Fibroblast of the conjunctiva (primary cell): ENCODE data around the gene SRGAP1.
"Not testable (repeated sequence)": the region's sequence is repeated elsewhere in the genome, so short reads cannot be mapped to it uniquely, and the experiment has no call there.

ENCODE experiments used
- DNase-seq: peaks from one replicate; pipeline ENCODE4 v3.0.0-alpha.2; 2010; ENCODE audit warnings: low read depth

The SRGAP1 gene

GRCh38 chr12:64122154-64122553 lies 277.7 kb downstream of the SRGAP1 start:
- no peak for DNase-seq

- DNase-seq, result no peak
Measured at GRCh38 chr12:64122995-64123394, 278.5 kb downstream of the SRGAP1 start.

- DNase-seq, result no peak
Measured at GRCh38 chr12:64123448-64123847, 278.9 kb downstream of the SRGAP1 start.

GRCh38 chr12:64124511-64125197 lies 280.2 kb downstream of the SRGAP1 start:
- DNase-seq, result no peak

GRCh38 chr12:64125913-64126312 lies 281.4 kb downstream of the SRGAP1 start:
- DNase-seq, result peak; percentile 6

GRCh38 chr12:64127811-64128210 lies 283.3 kb downstream of the SRGAP1 start:
- no peak for DNase-seq

GRCh38 chr12:64128366-64128765 lies 283.9 kb downstream of the SRGAP1 start:
- no peak for DNase-seq

GRCh38 chr12:64130476-64130875 lies 286.0 kb downstream of the SRGAP1 start:
- not testable (repeated sequence) for DNase-seq

GRCh38 chr12:64131456-64131855 lies 287.0 kb downstream of the SRGAP1 start:
- DNase-seq, result not testable (repeated sequence)

GRCh38 chr12:64132672-64133071 lies 288.2 kb downstream of the SRGAP1 start:
- not testable (repeated sequence) for DNase-seq

GRCh38 chr12:64137117-64137516 lies 292.6 kb downstream of the SRGAP1 start:
- DNase-seq, result no peak

GRCh38 chr12:64139021-64139420 lies 294.5 kb downstream of the SRGAP1 start:
- no peak for DNase-seq

GRCh38 chr12:64142382-64142781 lies 297.9 kb downstream of the SRGAP1 start:
- no peak for DNase-seq

- DNase-seq, result no peak
Measured at GRCh38 chr12:64142784-64143183, 298.3 kb downstream of the SRGAP1 start.

GRCh38 chr12:64145226-64145625 lies 300.7 kb downstream of the SRGAP1 start:
- DNase-seq, result no peak

GRCh38 chr12:64147011-64147631 lies 302.6 kb downstream of the SRGAP1 start:
- no peak for DNase-seq

GRCh38 chr12:64147875-64148274 lies 303.4 kb downstream of the SRGAP1 start:
- DNase-seq, result no peak

GRCh38 chr12:64154677-64155076 lies 310.2 kb downstream of the SRGAP1 start:
- no peak for DNase-seq

GRCh38 chr12:64157110-64157509 lies 312.6 kb downstream of the SRGAP1 start:
- DNase-seq, result no peak

GRCh38 chr12:64160021-64160710 lies 315.7 kb downstream of the SRGAP1 start:
- DNase-seq, result no peak

- peak; percentile 87 for DNase-seq
Measured at GRCh38 chr12:64160711-64161060, 316.2 kb downstream of the SRGAP1 start.

- DNase-seq, result peak; percentile 70
Measured at GRCh38 chr12:64166606-64167005, 322.1 kb downstream of the SRGAP1 start.

- not testable (repeated sequence) for DNase-seq
Measured at GRCh38 chr12:64167041-64167440, 322.5 kb downstream of the SRGAP1 start.
